Transverse colon (tissue), 4 donors: Measurements from ENCODE around the gene MAST4.

Experiments
- POLR2A ChIP-seq: fragments of 450-650 bp; IDR thresholded peaks from one replicate; pipeline ENCODE4 v1.6.1; 2016; ENCODE audit warnings: antibody characterized with exemption, mild to moderate bottlenecking, moderate library complexity
- POLR2AphosphoS5 ChIP-seq, 3 donors: sonication (generic); formaldehyde crosslinking; IDR thresholded peaks; one replicate each; pipeline ENCODE4 v1.6.1; 2016; ENCODE audit warnings: antibody characterized with exemption in 3 of 3
- TF ChIP-seq, protein P1 (sequence below), 5 experiments: fragments of 200-600 bp in 3 of 5; fragments of 450-650 bp in 2 of 5; sonication (generic) in 3 of 5; IDR thresholded peaks; 1 replicate in 2 of 5; 2 replicates in 3 of 5; pipeline ENCODE4 v1.5.1; 2016 to 2017; ENCODE audit warnings: antibody characterized with exemption in 5 of 5, inconsistent platforms in 3 of 5, mild to moderate bottlenecking in 2 of 5, moderate library complexity in 1 of 5

DNA sequence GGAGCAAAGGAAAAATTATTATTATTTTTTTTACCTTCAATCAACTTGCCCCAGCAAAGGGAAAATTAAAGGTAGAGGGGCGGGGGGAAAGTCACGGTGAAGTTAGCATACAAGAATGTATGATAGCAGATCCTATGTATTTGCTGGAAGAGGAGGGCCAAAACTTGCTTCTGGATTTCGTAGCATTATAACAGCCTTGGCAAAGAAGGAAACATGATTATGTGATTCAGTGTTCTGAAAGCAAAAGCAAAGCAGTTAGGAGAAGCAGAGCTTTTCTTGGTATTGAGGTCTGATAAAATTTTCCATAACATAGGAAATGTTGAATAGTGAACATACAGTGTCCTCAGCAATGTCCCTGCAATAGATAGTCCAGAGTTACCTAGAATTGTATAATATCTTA, 32.4 kb downstream of the MAST4 start:
- no peak for TF ChIP-seq POLR2A
- TF ChIP-seq POLR2AphosphoS5 (IDR thresholded peaks at IDR 0.05) = no peak
- TF ChIP-seq, protein P1, sequence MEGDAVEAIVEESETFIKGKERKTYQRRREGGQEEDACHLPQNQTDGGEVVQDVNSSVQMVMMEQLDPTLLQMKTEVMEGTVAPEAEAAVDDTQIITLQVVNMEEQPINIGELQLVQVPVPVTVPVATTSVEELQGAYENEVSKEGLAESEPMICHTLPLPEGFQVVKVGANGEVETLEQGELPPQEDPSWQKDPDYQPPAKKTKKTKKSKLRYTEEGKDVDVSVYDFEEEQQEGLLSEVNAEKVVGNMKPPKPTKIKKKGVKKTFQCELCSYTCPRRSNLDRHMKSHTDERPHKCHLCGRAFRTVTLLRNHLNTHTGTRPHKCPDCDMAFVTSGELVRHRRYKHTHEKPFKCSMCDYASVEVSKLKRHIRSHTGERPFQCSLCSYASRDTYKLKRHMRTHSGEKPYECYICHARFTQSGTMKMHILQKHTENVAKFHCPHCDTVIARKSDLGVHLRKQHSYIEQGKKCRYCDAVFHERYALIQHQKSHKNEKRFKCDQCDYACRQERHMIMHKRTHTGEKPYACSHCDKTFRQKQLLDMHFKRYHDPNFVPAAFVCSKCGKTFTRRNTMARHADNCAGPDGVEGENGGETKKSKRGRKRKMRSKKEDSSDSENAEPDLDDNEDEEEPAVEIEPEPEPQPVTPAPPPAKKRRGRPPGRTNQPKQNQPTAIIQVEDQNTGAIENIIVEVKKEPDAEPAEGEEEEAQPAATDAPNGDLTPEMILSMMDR (IDR thresholded peaks at IDR 0.05) = no peak
